HepG2 (cell line): Measurements from ENCODE around the gene VARS2. TPM values are rescaled to one million over a fixed set of nuclear protein-coding genes. Genes with fewer than 3 reads are reported as not detected.

Source experiments
- GATA4 ChIP-seq: sonication (generic); IDR thresholded peaks from 2 replicates; pipeline ENCODE4 v1.6.1; 2016; ENCODE audit warnings: antibody characterized with exemption, low read depth, borderline replicate concordance
- SIN3B ChIP-seq: fragments of 150-350 bp; IDR thresholded peaks from 2 replicates; pipeline ENCODE4 v1.6.1; 2014; ENCODE audit warnings: low read length
- TCF12 ChIP-seq, 2 experiments: fragments of 450-650 bp in 1 of 2; sonication (generic) in 1 of 2; formaldehyde crosslinking in 1 of 2; IDR thresholded peaks; 2 replicates each; pipeline versions ENCODE4 v1.6.1 to v1.8.0; 2017 to 2022; ENCODE audit warnings: antibody characterized with exemption in 1 of 2, mild to moderate bottlenecking in 1 of 2, missing genetic modification reagents in 1 of 2, moderate library complexity in 1 of 2
- USF2 ChIP-seq, 2 experiments: sonication (generic) in 1 of 2; formaldehyde crosslinking in 1 of 2; IDR thresholded peaks; 2 replicates each; pipeline versions ENCODE4 v1.5.1 to v1.6.1; 2011 to 2020; ENCODE audit warnings: borderline replicate concordance in 1 of 2, low read depth in 1 of 2, low read length in 1 of 2, mild to moderate bottlenecking in 1 of 2, missing genetic modification reagents in 1 of 2, moderate library complexity in 1 of 2
- ZBTB34 ChIP-seq: sonication (generic); formaldehyde crosslinking; IDR thresholded peaks from 2 replicates; pipeline ENCODE4 v1.8.0; 2022; ENCODE audit warnings: mild to moderate bottlenecking, missing genetic modification reagents
- ZBTB4 ChIP-seq: sonication (generic); formaldehyde crosslinking; IDR thresholded peaks from 2 replicates; pipeline ENCODE4 v1.4.0; 2020; ENCODE audit warnings: missing genetic modification reagents, mild to moderate bottlenecking, borderline replicate concordance
- ZNF546 ChIP-seq: sonication (generic); formaldehyde crosslinking; conservative IDR thresholded peaks from 2 replicates; pipeline ENCODE4 v1.8.1; 2023; ENCODE audit warnings: mild to moderate bottlenecking, missing genetic modification reagents
- ZNF614 ChIP-seq: IDR thresholded peaks from 2 replicates; pipeline ENCODE4 v1.6.1; 2018; ENCODE audit warnings: missing biosample characterization, missing genetic modification reagents, inconsistent platforms, borderline replicate concordance
- polyA plus RNA-seq, 8 experiments: library from polyadenylated mRNA; depleted of rRNA in 3 of 8; stranded (reverse) in 7 of 8; unstranded in 1 of 8; fragments of >200 nt; fragmentation: Illumina TruSeq in 4 of 8; extraction: Trizol in 4 of 8; gene quantifications; 2 replicates each; pipeline versions ENCODE4 v1.2.1 to v1.2.3, GENCODE V29; 2011 to 2016; ENCODE audit warnings: low read depth in 4 of 8, missing spikeins in 1 of 8, mixed read lengths in 1 of 8; ENCODE audit not compliant: insufficient read depth in 1 of 8
- total RNA-seq, 5 experiments: library from RNA; depleted of rRNA; stranded (reverse); fragments of >200 nt; fragmentation: Illumina TruSeq; extraction: Trizol; gene quantifications; 2 replicates each; pipeline ENCODE4 v1.2.3, GENCODE V29; 2016; ENCODE audit warnings: low read depth in 1 of 5
- TF ChIP-seq, protein P1 (sequence below), 2 experiments: sonication (generic) in 1 of 2; formaldehyde crosslinking in 1 of 2; IDR thresholded peaks; 2 replicates each; pipeline versions ENCODE4 v1.6.1 to v1.9.0; 2014 to 2022; ENCODE audit warnings: antibody characterized with exemption in 1 of 2, borderline replicate concordance in 1 of 2, inconsistent platforms in 1 of 2, low read depth in 1 of 2, missing genetic modification reagents in 1 of 2
- TF ChIP-seq, protein P2 (sequence below): sonication (generic); formaldehyde crosslinking; IDR thresholded peaks from 2 replicates; pipeline ENCODE4 v1.4.0; 2020; ENCODE audit warnings: missing genetic modification reagents, mild to moderate bottlenecking, borderline replicate concordance

Gene VARS2
- total and polyA plus RNA-seq, 2 of the 13 experiments (the other 11 are each of a cell fraction or from before 2014, with no cell fraction given), result 61.8 to 71.8 TPM

GRCh38 chr6:30914076-30914853, at the start of gene VARS2 (continued):
- TF ChIP-seq USF2 (IDR thresholded peaks at IDR 0.05; ENCODE audit: low read depth, low read length) (no peak), USF2 (CRISPR knock-in tag; IDR thresholded peaks at IDR 0.05; ENCODE audit: borderline replicate concordance) (no peak), SIN3B (peak; percentile 20; the same call in 1 of the 2 replicates), GATA4 (peak; percentile 61; the same call in 1 of the 2 replicates), ZBTB4 (CRISPR knock-in tag) (no peak), ZNF546 (CRISPR knock-in tag) (no peak; the same call in 1 of the 2 replicates), ZBTB34 (CRISPR knock-in tag) (peak; percentile 96), ZNF614 (CRISPR knock-in tag) (peak; percentile 91; the same call in 1 of the 2 replicates), TCF12 (IDR thresholded peaks at IDR 0.05) (no peak), TCF12 (CRISPR knock-in tag; IDR thresholded peaks at IDR 0.05) (peak; percentile 96)
- TF ChIP-seq, protein P1, sequence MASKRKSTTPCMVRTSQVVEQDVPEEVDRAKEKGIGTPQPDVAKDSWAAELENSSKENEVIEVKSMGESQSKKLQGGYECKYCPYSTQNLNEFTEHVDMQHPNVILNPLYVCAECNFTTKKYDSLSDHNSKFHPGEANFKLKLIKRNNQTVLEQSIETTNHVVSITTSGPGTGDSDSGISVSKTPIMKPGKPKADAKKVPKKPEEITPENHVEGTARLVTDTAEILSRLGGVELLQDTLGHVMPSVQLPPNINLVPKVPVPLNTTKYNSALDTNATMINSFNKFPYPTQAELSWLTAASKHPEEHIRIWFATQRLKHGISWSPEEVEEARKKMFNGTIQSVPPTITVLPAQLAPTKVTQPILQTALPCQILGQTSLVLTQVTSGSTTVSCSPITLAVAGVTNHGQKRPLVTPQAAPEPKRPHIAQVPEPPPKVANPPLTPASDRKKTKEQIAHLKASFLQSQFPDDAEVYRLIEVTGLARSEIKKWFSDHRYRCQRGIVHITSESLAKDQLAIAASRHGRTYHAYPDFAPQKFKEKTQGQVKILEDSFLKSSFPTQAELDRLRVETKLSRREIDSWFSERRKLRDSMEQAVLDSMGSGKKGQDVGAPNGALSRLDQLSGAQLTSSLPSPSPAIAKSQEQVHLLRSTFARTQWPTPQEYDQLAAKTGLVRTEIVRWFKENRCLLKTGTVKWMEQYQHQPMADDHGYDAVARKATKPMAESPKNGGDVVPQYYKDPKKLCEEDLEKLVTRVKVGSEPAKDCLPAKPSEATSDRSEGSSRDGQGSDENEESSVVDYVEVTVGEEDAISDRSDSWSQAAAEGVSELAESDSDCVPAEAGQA (IDR thresholded peaks at IDR 0.05; ENCODE audit: low read depth), result peak; percentile 4; the same call in 1 of the 2 replicates
- TF ChIP-seq, protein P1 (CRISPR knock-in tag; IDR thresholded peaks at IDR 0.05; ENCODE audit: borderline replicate concordance), result peak; percentile 98
- TF ChIP-seq, protein P2, sequence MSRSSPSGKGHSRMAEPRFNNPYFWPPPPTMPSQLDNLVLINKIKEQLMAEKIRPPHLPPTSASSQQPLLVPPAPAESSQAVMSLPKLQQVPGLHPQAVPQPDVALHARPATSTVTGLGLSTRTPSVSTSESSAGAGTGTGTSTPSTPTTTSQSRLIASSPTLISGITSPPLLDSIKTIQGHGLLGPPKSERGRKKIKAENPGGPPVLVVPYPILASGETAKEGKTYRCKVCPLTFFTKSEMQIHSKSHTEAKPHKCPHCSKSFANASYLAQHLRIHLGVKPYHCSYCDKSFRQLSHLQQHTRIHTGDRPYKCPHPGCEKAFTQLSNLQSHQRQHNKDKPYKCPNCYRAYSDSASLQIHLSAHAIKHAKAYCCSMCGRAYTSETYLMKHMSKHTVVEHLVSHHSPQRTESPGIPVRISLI, result peak; percentile 21; the same call in 1 of the 2 replicates
